WERI-Rb-1 (cell line): ENCODE results near the gene DKK3.

Experiments
- DNase-seq: peaks from one replicate; pipeline ENCODE4 v3.0.0-alpha.2; 2020
- H3K27ac ChIP-seq: fragments of 250-450 bp; sonication (Bioruptor Pico); 2 replicates; pipeline ENCODE4 v1.5.1; 2020; ENCODE audit warnings: mild to moderate bottlenecking, moderate library complexity
- H3K27me3 ChIP-seq: fragments of 250-450 bp; sonication (Bioruptor Pico); 2 replicates; pipeline ENCODE4 v1.5.1; 2021; ENCODE audit warnings: mild to moderate bottlenecking, low read depth, moderate library complexity; ENCODE audit not compliant: insufficient read depth, severe bottlenecking
- H3K36me3 ChIP-seq: fragments of 250-450 bp; sonication (Bioruptor Pico); 2 replicates; pipeline ENCODE4 v1.5.1; 2020; ENCODE audit warnings: mild to moderate bottlenecking, moderate library complexity
- H3K4me3 ChIP-seq: 2 replicates; pipeline ENCODE4 v1.5.1; 2011; ENCODE audit warnings: low read depth, mild to moderate bottlenecking, control low read depth, low read length
- H3K9me3 ChIP-seq: fragments of 250-450 bp; sonication (Bioruptor Pico); 2 replicates; pipeline ENCODE4 v1.5.1; 2021; ENCODE audit warnings: mild to moderate bottlenecking, moderate library complexity; ENCODE audit not compliant: severe bottlenecking
- CTCF ChIP-seq: IDR thresholded peaks from 2 replicates; pipeline ENCODE4 v1.5.1; 2011; ENCODE audit warnings: low read depth, mild to moderate bottlenecking, control low read depth, inconsistent platforms, low read length

The DKK3 gene

GRCh38 chr11:12017865-12018453, 9.5 kb upstream of the DKK3 start:
- DNase-seq: no peak
- no peak overlapping the region for H3K4me3 ChIP-seq
- H3K36me3 ChIP-seq: no peaks in the 10 kb centered on the region
- no peak overlapping the region for H3K27ac ChIP-seq
- no peak for TF ChIP-seq CTCF
- no peaks in the 10 kb centered on the region for H3K27me3 ChIP-seq
- no peaks in the 10 kb centered on the region for H3K9me3 ChIP-seq

- H3K4me3 ChIP-seq: no peak overlapping the region
- no peak overlapping the region for H3K27ac ChIP-seq
- no peaks in the 10 kb centered on the region for H3K36me3 ChIP-seq
- DNase-seq: no peak
- no peaks in the 10 kb centered on the region for H3K9me3 ChIP-seq
- no peaks in the 10 kb centered on the region for H3K27me3 ChIP-seq
- TF ChIP-seq CTCF: no peak
Measured at GRCh38 chr11:12017243-12017678, 8.8 kb upstream of the DKK3 start.

DNA sequence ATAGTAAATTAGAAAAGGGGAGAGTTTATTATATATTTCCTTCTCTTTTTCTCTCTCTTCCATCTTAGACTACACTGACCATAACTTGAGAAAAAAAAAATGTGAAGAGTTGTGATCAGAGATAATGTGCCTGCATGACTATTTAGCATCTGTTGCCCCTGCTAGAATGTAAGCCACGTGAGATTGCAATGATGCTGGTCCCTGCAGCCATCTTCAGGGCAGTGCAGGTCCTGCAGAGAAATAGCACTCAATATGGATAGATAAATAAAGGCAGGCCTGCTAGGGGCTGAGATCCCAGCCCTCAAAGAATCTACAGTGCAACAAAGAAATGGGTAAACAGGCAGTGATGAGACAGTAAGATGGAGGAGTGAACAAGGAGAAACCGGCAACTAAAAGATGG, 7.8 kb upstream of the DKK3 start:
- peak; percentile 47; the same call in 1 of the 2 replicates for TF ChIP-seq CTCF
- Histone ChIP-seq H3K4me3 (no peak overlapping the region), H3K27me3 (no peaks in the 10 kb centered on the region), H3K27ac (no peak overlapping the region), H3K36me3 (no peaks in the 10 kb centered on the region), H3K9me3 (no peaks in the 10 kb centered on the region)
- DNase-seq: peak; percentile 26

DNA sequence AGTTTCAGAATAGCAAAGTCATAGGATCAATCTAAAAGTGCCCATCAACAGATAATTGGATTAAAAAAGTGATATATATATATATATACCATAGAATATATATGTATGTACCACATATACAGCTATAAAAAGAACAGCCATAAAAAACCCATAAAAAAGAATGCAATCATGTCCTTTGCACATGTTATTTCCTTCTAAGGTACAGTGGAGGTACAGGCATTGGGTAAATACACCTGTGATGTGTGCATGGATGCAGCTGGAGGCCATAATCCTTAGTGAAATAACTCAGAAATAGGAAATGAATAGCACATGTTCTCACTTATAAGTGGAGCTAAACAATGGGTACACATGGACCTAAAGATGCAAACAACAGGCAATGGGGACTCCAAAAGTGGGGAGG, 7.1 kb upstream of the DKK3 start:
- no peak overlapping the region for H3K27ac ChIP-seq
- TF ChIP-seq CTCF: no peak
- H3K4me3 ChIP-seq: no peak overlapping the region
- DNase-seq: no peak
- no peaks in the 10 kb centered on the region for H3K9me3 ChIP-seq
- H3K36me3 ChIP-seq: no peaks in the 10 kb centered on the region
- H3K27me3 ChIP-seq: no peaks in the 10 kb centered on the region

- H3K4me3 ChIP-seq: no peak overlapping the region
- no peaks in the 10 kb centered on the region for H3K9me3 ChIP-seq
- no peaks in the 10 kb centered on the region for H3K36me3 ChIP-seq
- H3K27me3 ChIP-seq: no peaks in the 10 kb centered on the region
- DNase-seq: no peak
- no peak overlapping the region for H3K27ac ChIP-seq
- no peak for TF ChIP-seq CTCF
Measured at GRCh38 chr11:12013781-12014180, 5.4 kb upstream of the DKK3 start.
